ELR (cell line): ENCODE results near the gene GMEB2.

ENCODE experiments used
- DNase-seq: peaks from one replicate; pipeline ENCODE4 v3.0.0-alpha.2; 2015; ENCODE audit warnings: low read depth

Gene GMEB2

GRCh38 chr20:63589261-63590217, 37.4 kb downstream of the GMEB2 start:
- DNase-seq, result no peak

GRCh38 chr20:63588641-63589041, 38.3 kb downstream of the GMEB2 start:
- DNase-seq, result no peak

- DNase-seq, result no peak
Observed at GRCh38 chr20:63587776-63588591, 38.9 kb downstream of the GMEB2 start.

GRCh38 chr20:63587256-63587655, 39.6 kb downstream of the GMEB2 start:
- DNase-seq, result no peak

- no peak for DNase-seq
Observed at GRCh38 chr20:63586797-63587196, 40.1 kb downstream of the GMEB2 start.

GRCh38 chr20:63585616-63586565, 41.0 kb downstream of the GMEB2 start:
- no peak for DNase-seq

- DNase-seq, result no peak
Observed at GRCh38 chr20:63582382-63583063, 44.4 kb downstream of the GMEB2 start.

- DNase-seq, result peak; percentile 75
Observed at GRCh38 chr20:63580796-63581461, 46.0 kb downstream of the GMEB2 start.

- no peak for DNase-seq
Observed at GRCh38 chr20:63579017-63579694, 47.7 kb downstream of the GMEB2 start.

- no peak for DNase-seq
Observed at GRCh38 chr20:63578224-63579016, 48.5 kb downstream of the GMEB2 start.

- DNase-seq, result no peak
Observed at GRCh38 chr20:63577317-63577894, 49.5 kb downstream of the GMEB2 start.

- DNase-seq, result no peak
Observed at GRCh38 chr20:63576311-63576710, 50.6 kb downstream of the GMEB2 start.

GRCh38 chr20:63574829-63575743, 51.8 kb downstream of the GMEB2 start:
- DNase-seq, result peak; percentile 71

- DNase-seq, result peak; percentile 85
Observed at GRCh38 chr20:63574156-63574828, 52.6 kb downstream of the GMEB2 start, which contains the start of gene HELZ2. HELZ2 (minus strand) TSS chr20:63574239; CDS start chr20:63572385, 1,854 bp downstream.

- DNase-seq, result peak; percentile 32
Observed at GRCh38 chr20:63573647-63574131, 53.2 kb downstream of the GMEB2 start.

- peak; percentile 32 for DNase-seq
Observed at GRCh38 chr20:63572788-63573646, 53.9 kb downstream of the GMEB2 start.
